HCT116 (cell line): ENCODE results near the gene SMIM10L2A. TPM values are rescaled to one million over a fixed set of nuclear protein-coding genes. Genes with fewer than 3 reads are reported as not detected.

Experiments used
- ATAC-seq: fragments of 200-7000 bp; cut with Tn5 transposase; 2 replicates; pipeline ENCODE4 v1.9.1; 2020; ENCODE audit warnings: mild to moderate bottlenecking, moderate library complexity
- BruUV-seq: library from RNA; stranded (reverse); fragments of 400-500 nt; replicated peaks from 2 replicates; lab custom pipeline; 2021; lab: Mats Ljungman, UMichigan
- CTCF ChIA-PET: fragments of 300-600 bp; sonication (Branson Sonifier 250); formaldehyde crosslinking; loops from one replicate; lab custom pipeline; 2021; ENCODE audit warnings: antibody characterized with exemption; lab: Charles Lee
- POLR2A ChIA-PET: fragments of 300-600, 350-600 bp; sonication (Branson Sonifier 250); formaldehyde crosslinking; loops from one replicate; lab custom pipeline; 2021; ENCODE audit warnings: antibody characterized with exemption; lab: Charles Lee
- RAD21 ChIA-PET, 2 experiments: fragments of 300-600 bp; sonication (Branson Sonifier 250); formaldehyde crosslinking; loops; one replicate each; lab custom pipeline; 2023; ENCODE audit warnings: low total read pairs in 2 of 2; ENCODE audit not compliant: uncharacterized antibody in 2 of 2, unreplicated experiment in 2 of 2, low non-redundant PET in 1 of 2; lab: Charles Lee
- DNase-seq: peaks from one replicate; pipeline ENCODE4 v3.0.0-alpha.2; 2010; ENCODE audit warnings: low read depth, low spot score
- H2AFZ ChIP-seq: fragments of 200-600 bp; shearing (Covaris generic), sonication (generic); 2 replicates; pipeline ENCODE4 v1.6.1; 2017; ENCODE audit warnings: low read depth, mixed run types, mixed read lengths, antibody characterized with exemption, low read length; ENCODE audit not compliant: poor library complexity, severe bottlenecking
- H3K27ac ChIP-seq: 2 replicates; pipeline ENCODE4 v1.5.1; 2012; ENCODE audit warnings: low read depth, low read length
- H3K27me3 ChIP-seq: fragments of 200-600 bp; sonication (generic); 2 replicates; pipeline ENCODE4 v1.6.1; 2016; ENCODE audit warnings: mixed run types, low read length, mixed read lengths; ENCODE audit not compliant: insufficient read depth
- H3K36me3 ChIP-seq, 2 experiments: fragments of 200-500 bp in 1 of 2; fragments of 200-600 bp in 1 of 2; sonication (Bioruptor generic) in 1 of 2; sonication (generic) in 1 of 2; 2 replicates each; pipeline versions ENCODE4 v1.5.1 to v1.6.1; 2014 to 2016; ENCODE audit warnings: low read length in 2 of 2, inconsistent platforms in 1 of 2, mixed read lengths in 1 of 2, mixed run types in 1 of 2; ENCODE audit not compliant: insufficient read depth in 2 of 2, control insufficient read depth in 1 of 2
- H3K4me1 ChIP-seq, 2 experiments: fragments of 200-600 bp in 1 of 2; sonication (generic) in 1 of 2; 2 replicates each; pipeline versions ENCODE4 v1.5.1 to v1.6.1; 2012 to 2017; ENCODE audit warnings: low read length in 2 of 2, inconsistent platforms in 1 of 2, mild to moderate bottlenecking in 1 of 2, mixed read lengths in 1 of 2, mixed run types in 1 of 2, moderate library complexity in 1 of 2; ENCODE audit not compliant: insufficient read depth in 2 of 2, control insufficient read depth in 1 of 2
- H3K4me2 ChIP-seq: fragments of 200-600 bp; sonication (generic); 2 replicates; pipeline ENCODE4 v1.6.1; 2017; ENCODE audit warnings: mixed run types, low read length, mixed read lengths
- H3K4me3 ChIP-seq, 2 experiments: fragments of 200-600 bp in 1 of 2; sonication (generic) in 1 of 2; replicated peaks in 1 of 2; 2 replicates each; pipeline ENCODE4 v1.5.1; 2011 to 2016; ENCODE audit warnings: low read length in 2 of 2, control low read depth in 1 of 2, low read depth in 1 of 2, mild to moderate bottlenecking in 1 of 2, mixed read lengths in 1 of 2, mixed run types in 1 of 2
- H3K79me2 ChIP-seq: fragments of 200-600 bp; sonication (generic); 2 replicates; pipeline ENCODE4 v1.6.1; 2017; ENCODE audit warnings: mild to moderate bottlenecking, mixed run types, low read length, moderate library complexity, mixed read lengths; ENCODE audit not compliant: insufficient read depth
- H3K9ac ChIP-seq: fragments of 200-600 bp; sonication (generic); 2 replicates; pipeline ENCODE4 v1.6.1; 2016; ENCODE audit warnings: low read length, mixed read lengths
- H3K9me2 ChIP-seq: fragments of 200-600 bp; sonication (generic), shearing (Covaris generic); 2 replicates; pipeline ENCODE4 v1.6.1; 2017; ENCODE audit warnings: mixed run types, mild to moderate bottlenecking, moderate library complexity; ENCODE audit not compliant: insufficient read depth
- H3K9me3 ChIP-seq, 2 experiments: fragments of 200-500 bp in 1 of 2; fragments of 200-600 bp in 1 of 2; sonication (Bioruptor generic) in 1 of 2; sonication (generic) in 1 of 2; 2 replicates each; pipeline ENCODE4 v1.6.1; 2014 to 2017; ENCODE audit warnings: low read length in 2 of 2, mixed read lengths in 2 of 2, inconsistent platforms in 1 of 2, low read depth in 1 of 2, mild to moderate bottlenecking in 1 of 2, mixed run types in 1 of 2, moderate library complexity in 1 of 2; ENCODE audit not compliant: control insufficient read depth in 1 of 2, insufficient read depth in 1 of 2
- H4K20me1 ChIP-seq: fragments of 200-600 bp; sonication (generic), shearing (Covaris generic); 2 replicates; pipeline ENCODE4 v1.6.1; 2017; ENCODE audit warnings: mixed run types, mild to moderate bottlenecking, moderate library complexity; ENCODE audit not compliant: insufficient read depth
- CEBPB ChIP-seq: IDR thresholded peaks from 2 replicates; pipeline ENCODE4 v1.6.1; 2012; ENCODE audit warnings: low read depth
- EGR1 ChIP-seq: IDR thresholded peaks from 2 replicates; pipeline ENCODE4 v1.6.1; 2012; ENCODE audit warnings: low read depth
- EZH2phosphoT487 ChIP-seq: fragments of 200-600 bp; IDR thresholded peaks from 2 replicates; pipeline ENCODE4 v1.6.1; 2018; ENCODE audit warnings: antibody characterized with exemption, borderline replicate concordance
- JUND ChIP-seq: IDR thresholded peaks from 2 replicates; pipeline ENCODE4 v1.6.1; 2012
- MAX ChIP-seq: IDR thresholded peaks from 2 replicates; pipeline ENCODE4 v1.6.1; 2012
- POLR2A ChIP-seq: IDR thresholded peaks from 2 replicates; pipeline ENCODE4 v1.7.0; 2011; ENCODE audit warnings: borderline replicate concordance; ENCODE audit not compliant: insufficient read depth, insufficient read length; ENCODE audit errors: extremely low read depth
- POLR2AphosphoS5 ChIP-seq: IDR thresholded peaks from 2 replicates; pipeline ENCODE4 v1.6.1; 2011; ENCODE audit warnings: mild to moderate bottlenecking, low read depth, low read length, moderate library complexity
- SIN3A ChIP-seq: IDR thresholded peaks from 2 replicates; pipeline ENCODE4 v1.6.1; 2012; ENCODE audit warnings: low read depth
- SP1 ChIP-seq: IDR thresholded peaks from 2 replicates; pipeline ENCODE4 v1.6.1; 2012; ENCODE audit warnings: low read depth
- YY1 ChIP-seq: IDR thresholded peaks from 2 replicates; pipeline ENCODE4 v1.6.1; 2011; ENCODE audit warnings: low read length, low read depth, moderate library complexity, mild to moderate bottlenecking; ENCODE audit not compliant: insufficient replicate concordance; ENCODE audit errors: extremely low read depth
- ZBTB33 ChIP-seq: IDR thresholded peaks from 2 replicates; pipeline ENCODE4 v1.6.1; 2011; ENCODE audit warnings: mild to moderate bottlenecking, low read length, moderate library complexity; ENCODE audit not compliant: insufficient replicate concordance; ENCODE audit errors: extremely low read depth
- ZFX ChIP-seq: fragments of 450-650 bp; IDR thresholded peaks from 2 replicates; pipeline ENCODE4 v1.6.1; 2017
- intact Hi-C: fragments of 100-400 bp; cut with micrococcal nuclease; formaldehyde crosslinking; loops from 2 replicates; pipeline ENCODE4 v1.10.0; 2022
- total RNA-seq: library from RNA; stranded (reverse); gene quantifications from one replicate; pipeline ENCODE4 v1.2.1, GENCODE V29; 2021; ENCODE audit not compliant: unreplicated experiment

Gene SMIM10L2A
- total RNA-seq, 1 experiment from 2014 or later, result 1.5 TPM

GRCh38 chrX:135429429-135429828, 7.7 kb downstream of the SMIM10L2A start:
- Histone ChIP-seq H3K4me1 (no peaks in the 10 kb centered on the region), H3K36me3 (no peaks in the 10 kb centered on the region), H3K27me3 (peaks cover 27% of the 10 kb centered on the region), H3K4me2 (no peak overlapping the region), H3K79me2 (no peaks in the 10 kb centered on the region), H3K9ac (no peak overlapping the region), H4K20me1 (no peaks in the 10 kb centered on the region), H3K9me3 (no peaks in the 10 kb centered on the region)
- no peak for ATAC-seq
- RAD21 ChIA-PET, result no interaction called here
- no TSS peak for BruUV-seq
- TF ChIP-seq POLR2A, result no peak
- TF ChIP-seq ZBTB33, result no peak
- TF ChIP-seq EZH2phosphoT487, result no peak
- no peak for TF ChIP-seq ZFX
- TF ChIP-seq JUND, result no peak
- no peak for TF ChIP-seq SIN3A
- no peak for TF ChIP-seq CEBPB
- TF ChIP-seq POLR2AphosphoS5, result no peak
- no peak for TF ChIP-seq MAX
- no peak for TF ChIP-seq SP1
- no peak for TF ChIP-seq YY1
- TF ChIP-seq EGR1, result no peak
- TF ChIP-seq, all 23 proteins: peak for 0
- Histone ChIP-seq H3K9me2 (no peaks in the 10 kb centered on the region), H3K4me3 (no peak overlapping the region), H2AFZ (no peak overlapping the region), H3K27ac (no peak overlapping the region)
- ChIA-PET POLR2A (no interaction called here), CTCF (no interaction called here)
- no peak for DNase-seq
- intact Hi-C loops, result no loop called here
